Endothelial cell of umbilical vein (primary cell): ENCODE results near the gene FHIT. TPM values are rescaled to one million over a fixed set of nuclear protein-coding genes. Genes with fewer than 3 reads are reported as not detected.

Experiments
- BruUV-seq: library from RNA; stranded (reverse); fragments of 400-500 nt; replicated peaks from 2 replicates; lab custom pipeline; 2021; lab: Mats Ljungman, UMichigan
- CTCF ChIA-PET: fragments of 300-600, 350-600 bp; sonication (Branson Sonifier 250); formaldehyde crosslinking; loops from one replicate; lab custom pipeline; 2021; ENCODE audit warnings: antibody characterized with exemption, inconsistent platforms; lab: Charles Lee
- POLR2A ChIA-PET: fragments of 300-600, 350-600 bp; sonication (Branson Sonifier 250); formaldehyde crosslinking; loops from one replicate; lab custom pipeline; 2021; ENCODE audit warnings: antibody characterized with exemption, inconsistent platforms; lab: Charles Lee
- DNase-seq: peaks from one replicate; pipeline ENCODE4 v3.0.0-alpha.2; 2011; ENCODE audit warnings: low read depth, low spot score
- FAIRE-seq: peaks from 2 replicates; lab custom pipeline; 2011; peaks lifted over from hg19 to GRCh38; lab: Jason Lieb, UNC
- H2AFZ ChIP-seq: 2 replicates; pipeline ENCODE4 v1.6.0; 2012; ENCODE audit warnings: low read depth, low read length, control low read depth, inconsistent platforms
- H3K27ac ChIP-seq: 2 replicates; pipeline ENCODE4 v1.5.1; 2011; ENCODE audit warnings: low read depth, mild to moderate bottlenecking, control low read depth, low read length, moderate library complexity; ENCODE audit not compliant: insufficient read depth
- H3K27me3 ChIP-seq, 2 experiments: 2 replicates each; pipeline versions ENCODE4 v1.6.0 to v1.6.1; 2011; ENCODE audit warnings: low read length in 2 of 2, mixed read lengths in 1 of 2; ENCODE audit not compliant: control insufficient read depth in 2 of 2, insufficient read depth in 2 of 2
- H3K36me3 ChIP-seq, 2 experiments: 2 replicates in 1 of 2; 3 replicates in 1 of 2; pipeline ENCODE4 v1.5.1; 2011; ENCODE audit warnings: low read length in 2 of 2, mild to moderate bottlenecking in 1 of 2, moderate library complexity in 1 of 2; ENCODE audit not compliant: control insufficient read depth in 2 of 2, insufficient read depth in 2 of 2; ENCODE audit errors: extremely low read depth in 1 of 2
- H3K4me1 ChIP-seq: 3 replicates; pipeline ENCODE4 v1.5.1; 2011; ENCODE audit warnings: mild to moderate bottlenecking, low read length; ENCODE audit not compliant: control insufficient read depth, insufficient read depth; ENCODE audit errors: extremely low read depth
- H3K4me2 ChIP-seq: 2 replicates; pipeline ENCODE4 v1.6.1; 2011; ENCODE audit warnings: low read length, control low read depth, mixed read lengths; ENCODE audit not compliant: insufficient read depth
- H3K4me3 ChIP-seq, 3 experiments: fragments of 200-600 bp in 1 of 3; sonication (generic), shearing (Covaris generic) in 1 of 3; replicated peaks in 1 of 3; 2 replicates each; pipeline ENCODE4 v1.5.1; 2011 to 2016; ENCODE audit warnings: control low read depth in 3 of 3, low read length in 3 of 3, mild to moderate bottlenecking in 2 of 3, inconsistent platforms in 1 of 3, low read depth in 1 of 3, moderate library complexity in 1 of 3; ENCODE audit not compliant: insufficient read depth in 1 of 3
- H3K79me2 ChIP-seq: 2 replicates; pipeline ENCODE4 v1.6.0; 2012; ENCODE audit warnings: low read length, inconsistent platforms; ENCODE audit not compliant: control insufficient read depth, insufficient read depth
- H3K9ac ChIP-seq: replicated peaks from 2 replicates; pipeline ENCODE3; 2011; ENCODE audit warnings: low read length, control low read depth; ENCODE audit not compliant: insufficient read depth; ENCODE audit errors: extremely low read depth
- H3K9me1 ChIP-seq: replicated peaks from 3 replicates; pipeline ENCODE4 v1.6.0; 2011; ENCODE audit warnings: mild to moderate bottlenecking, low read length; ENCODE audit not compliant: control insufficient read depth, insufficient read depth; ENCODE audit errors: extremely low read depth
- H3K9me3 ChIP-seq: replicated peaks from 2 replicates; pipeline ENCODE4 v1.5.1; 2012; ENCODE audit warnings: low read length, inconsistent platforms; ENCODE audit not compliant: control insufficient read depth, insufficient read depth
- H4K20me1 ChIP-seq: replicated peaks from 2 replicates; pipeline ENCODE3; 2011; ENCODE audit warnings: mild to moderate bottlenecking, low read length; ENCODE audit not compliant: control insufficient read depth, insufficient read depth; ENCODE audit errors: extremely low read depth
- EZH2 ChIP-seq: IDR thresholded peaks from 2 replicates; pipeline ENCODE4 v1.6.1; 2012; ENCODE audit warnings: borderline replicate concordance, low read depth, mild to moderate bottlenecking, moderate library complexity, low read length, inconsistent platforms; ENCODE audit not compliant: severe bottlenecking
- FOS ChIP-seq: IDR thresholded peaks from 2 replicates; pipeline ENCODE4 v1.6.1; 2011; ENCODE audit warnings: mild to moderate bottlenecking, low read length, moderate library complexity, borderline replicate concordance; ENCODE audit not compliant: insufficient read depth
- GATA2 ChIP-seq: IDR thresholded peaks from 2 replicates; pipeline ENCODE4 v1.7.0; 2011; ENCODE audit warnings: low read depth, mild to moderate bottlenecking, moderate library complexity, mixed read lengths, low read length; ENCODE audit not compliant: insufficient read length, insufficient read depth
- JUN ChIP-seq: IDR thresholded peaks from 2 replicates; pipeline ENCODE4 v1.6.1; 2011; ENCODE audit warnings: borderline replicate concordance, low read depth; ENCODE audit not compliant: insufficient read length, insufficient read depth
- MYC ChIP-seq: IDR thresholded peaks from one replicate; pipeline ENCODE4 v1.6.1; 2011; ENCODE audit warnings: mild to moderate bottlenecking, low read depth, low read length
- POLR2A ChIP-seq: IDR thresholded peaks from 2 replicates; pipeline ENCODE4 v1.6.1; 2012; ENCODE audit warnings: low read depth, mild to moderate bottlenecking, control low read depth, low read length
- POLR2AphosphoS5 ChIP-seq: IDR thresholded peaks from 2 replicates; pipeline ENCODE4 v1.6.1; 2012; ENCODE audit warnings: low read depth, mild to moderate bottlenecking, control low read depth, low read length, moderate library complexity; ENCODE audit not compliant: insufficient read depth
- dilution Hi-C: fragments of 300-500 bp; cut with MboI; formaldehyde crosslinking; loops from one replicate; pipeline ENCODE4 v1.15.0; 2019; ENCODE audit warnings: low sequenced_read_pairs; ENCODE audit not compliant: extremely low pct_ligation_motif_present
- intact Hi-C: fragments of 100-400 bp; cut with micrococcal nuclease; formaldehyde crosslinking; loops from one replicate; pipeline ENCODE4 v1.10.0; 2022
- polyA plus RNA-seq, 4 experiments: library from polyadenylated mRNA; depleted of rRNA in 3 of 4; stranded (reverse) in 3 of 4; unstranded in 1 of 4; fragments of >200 nt; gene quantifications; 2 replicates each; pipeline versions ENCODE4 v1.2.1 to v1.2.3, GENCODE V29; 2011 to 2012; ENCODE audit warnings: missing spikeins in 1 of 4
- total RNA-seq: library from RNA; stranded (reverse); gene quantifications from 2 replicates; pipeline ENCODE4 v1.2.3, GENCODE V29; 2021
- TF ChIP-seq, protein P1 (sequence below), 2 donors: IDR thresholded peaks; 1 replicate in 1 of 2; 2 replicates in 1 of 2; pipeline ENCODE4 v1.5.1; 2011; ENCODE audit warnings: low read length in 2 of 2, mild to moderate bottlenecking in 2 of 2, moderate library complexity in 2 of 2, control low read depth in 1 of 2, inconsistent platforms in 1 of 2, low read depth in 1 of 2; ENCODE audit not compliant: insufficient read depth in 1 of 2; ENCODE audit errors: extremely low read depth in 1 of 2
- TF ChIP-seq, protein P2 (sequence below): IDR thresholded peaks from 2 replicates; pipeline ENCODE4 v1.6.1; 2011; ENCODE audit not compliant: insufficient read depth, insufficient read length

Gene FHIT
- total and polyA plus RNA-seq, 2 donors (not counting 3 experiments of a cell fraction or from before 2014, with no cell fraction given), result 0.47 to 2.2 TPM

DNA sequence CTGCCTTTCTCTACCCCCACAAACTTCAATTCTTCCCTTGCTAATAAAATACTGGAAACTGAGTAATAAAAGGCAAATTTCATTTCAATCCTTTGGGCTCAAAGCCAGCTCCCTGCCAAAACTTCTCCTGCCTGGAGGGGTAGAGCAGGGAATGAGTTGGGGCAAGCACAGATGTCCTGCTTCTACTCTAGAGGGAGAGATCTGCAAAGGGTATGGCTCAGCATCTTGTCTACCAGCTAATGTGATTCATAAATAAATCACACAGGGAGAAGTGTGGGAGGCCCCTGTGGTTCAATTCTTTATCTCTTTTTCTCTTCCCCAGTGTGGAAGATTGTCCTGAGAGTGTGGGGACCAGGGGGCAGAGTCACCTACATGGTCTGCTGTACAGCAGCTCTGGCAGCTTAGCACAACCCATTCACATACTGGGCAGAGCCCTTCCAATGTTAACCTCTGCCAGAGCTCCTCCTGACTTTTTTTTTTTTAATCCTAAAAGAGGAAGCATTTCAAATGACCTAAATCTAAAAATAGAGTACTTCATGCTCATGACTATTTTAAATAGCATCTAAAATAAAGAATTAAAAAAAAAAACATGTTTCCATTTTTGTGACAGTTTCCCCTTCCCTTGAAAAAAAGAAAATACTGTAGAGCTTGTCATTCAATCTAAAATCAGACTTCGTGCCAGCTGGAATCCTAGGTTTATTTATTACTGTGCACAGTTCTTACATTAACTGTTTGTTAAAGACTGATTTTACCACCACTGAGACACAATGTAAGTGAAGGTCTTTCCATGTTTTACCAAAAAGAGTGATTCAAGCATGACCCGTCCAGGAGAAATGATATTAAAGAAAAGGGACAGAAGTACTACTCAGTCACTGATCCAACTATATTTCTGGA is 1117.7 kb downstream of the FHIT start:
- intact Hi-C loops, result no loop called here
- CTCF ChIA-PET, result no interaction called here
- POLR2A ChIA-PET, result no interaction called here

More for the DNA sequence above, 1117.7 kb downstream of the FHIT start:
- H3K27ac ChIP-seq, result no peak overlapping the region
- no peak for DNase-seq
- TF ChIP-seq MYC (no peak), GATA2 (no peak), FOS (no peak), EZH2 (no peak), POLR2AphosphoS5 (no peak), JUN (no peak), POLR2A (no peak)
- TF ChIP-seq, protein P1, sequence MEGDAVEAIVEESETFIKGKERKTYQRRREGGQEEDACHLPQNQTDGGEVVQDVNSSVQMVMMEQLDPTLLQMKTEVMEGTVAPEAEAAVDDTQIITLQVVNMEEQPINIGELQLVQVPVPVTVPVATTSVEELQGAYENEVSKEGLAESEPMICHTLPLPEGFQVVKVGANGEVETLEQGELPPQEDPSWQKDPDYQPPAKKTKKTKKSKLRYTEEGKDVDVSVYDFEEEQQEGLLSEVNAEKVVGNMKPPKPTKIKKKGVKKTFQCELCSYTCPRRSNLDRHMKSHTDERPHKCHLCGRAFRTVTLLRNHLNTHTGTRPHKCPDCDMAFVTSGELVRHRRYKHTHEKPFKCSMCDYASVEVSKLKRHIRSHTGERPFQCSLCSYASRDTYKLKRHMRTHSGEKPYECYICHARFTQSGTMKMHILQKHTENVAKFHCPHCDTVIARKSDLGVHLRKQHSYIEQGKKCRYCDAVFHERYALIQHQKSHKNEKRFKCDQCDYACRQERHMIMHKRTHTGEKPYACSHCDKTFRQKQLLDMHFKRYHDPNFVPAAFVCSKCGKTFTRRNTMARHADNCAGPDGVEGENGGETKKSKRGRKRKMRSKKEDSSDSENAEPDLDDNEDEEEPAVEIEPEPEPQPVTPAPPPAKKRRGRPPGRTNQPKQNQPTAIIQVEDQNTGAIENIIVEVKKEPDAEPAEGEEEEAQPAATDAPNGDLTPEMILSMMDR (IDR thresholded peaks at IDR 0.05; ENCODE audit: extremely low read depth in 1 of 2, insufficient read depth in 1 of 2, low read depth in 1 of 2, low read length in 2 of 2), result no peak
- TF ChIP-seq, protein P2, sequence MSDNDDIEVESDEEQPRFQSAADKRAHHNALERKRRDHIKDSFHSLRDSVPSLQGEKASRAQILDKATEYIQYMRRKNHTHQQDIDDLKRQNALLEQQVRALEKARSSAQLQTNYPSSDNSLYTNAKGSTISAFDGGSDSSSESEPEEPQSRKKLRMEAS, result no peak
- BruUV-seq, result no TSS peak
- H3K4me1 ChIP-seq, result no peaks in the 10 kb centered on the region
- H3K36me3 ChIP-seq, result no peaks in the 10 kb centered on the region
- H2AFZ ChIP-seq, result no peak overlapping the region
- no peak for FAIRE-seq
- H3K9ac ChIP-seq, result no peak overlapping the region
- no peak overlapping the region for H3K4me3 ChIP-seq
- no peaks in the 10 kb centered on the region for H3K9me1 ChIP-seq
- H4K20me1 ChIP-seq, result no peaks in the 10 kb centered on the region
- dilution Hi-C loops, result no loop called here
- H3K4me2 ChIP-seq, result no peak overlapping the region
- no peaks in the 10 kb centered on the region for H3K9me3 ChIP-seq
- H3K79me2 ChIP-seq, result no peaks in the 10 kb centered on the region
- no peaks in the 10 kb centered on the region for H3K27me3 ChIP-seq
